K562 (cell line): ENCODE results near the gene RNGTT.

Source experiments
- BHLHE40 ChIP-seq: IDR thresholded peaks from 2 replicates; pipeline ENCODE4 v1.6.1; 2011; ENCODE audit warnings: low read length, improper control_type of control experiment
- JUN ChIP-seq, 2 experiments: sonication (generic) in 1 of 2; formaldehyde crosslinking in 1 of 2; IDR thresholded peaks; 2 replicates each; pipeline versions ENCODE4 v1.6.1 to v1.8.0; 2012 to 2022; ENCODE audit warnings: borderline replicate concordance in 2 of 2, mild to moderate bottlenecking in 2 of 2, improper control_type of control experiment in 1 of 2, low read depth in 1 of 2, low read length in 1 of 2, missing genetic modification reagents in 1 of 2
- POLR2A ChIP-seq: fragments of 450-650 bp; conservative IDR thresholded peaks from 2 replicates; pipeline ENCODE4 v1.6.1; 2016
- TCF7 ChIP-seq: sonication (generic); IDR thresholded peaks from 2 replicates; pipeline ENCODE4 v1.6.1; 2016; ENCODE audit warnings: antibody characterized with exemption, borderline replicate concordance
- YY1 ChIP-seq, 3 experiments: IDR thresholded peaks; 2 replicates each; pipeline ENCODE4 v1.6.1; 2011; ENCODE audit warnings: low read length in 2 of 3, mild to moderate bottlenecking in 2 of 3, moderate library complexity in 2 of 3, borderline replicate concordance in 1 of 3, control low read depth in 1 of 3, low read depth in 1 of 3; ENCODE audit not compliant: insufficient read depth in 3 of 3, insufficient replicate concordance in 2 of 3, control insufficient read depth in 1 of 3, insufficient read length in 1 of 3; ENCODE audit errors: extremely low read depth in 1 of 3
- ZNF507 ChIP-seq: conservative IDR thresholded peaks from 2 replicates; pipeline ENCODE4 v1.6.1; 2017; ENCODE audit warnings: missing genetic modification characterization, missing compliant biosample characterization
- TF ChIP-seq, protein P1 (sequence below): sonication (generic); formaldehyde crosslinking; IDR thresholded peaks from 2 replicates; pipeline ENCODE4 v1.8.0; 2022; ENCODE audit warnings: mild to moderate bottlenecking, low read depth, missing genetic modification reagents
- TF ChIP-seq, protein P2 (sequence below): sonication (generic); formaldehyde crosslinking; IDR thresholded peaks from 2 replicates; pipeline ENCODE4 v1.9.0; 2022; ENCODE audit warnings: mild to moderate bottlenecking, missing genetic modification reagents
- TF ChIP-seq, protein P3 (sequence below): sonication (generic); formaldehyde crosslinking; IDR thresholded peaks from 2 replicates; pipeline ENCODE4 v1.8.1; 2023; ENCODE audit warnings: mild to moderate bottlenecking, missing genetic modification reagents
- TF ChIP-seq, protein P4 (sequence below), 3 experiments: IDR thresholded peaks in 2 of 3; conservative IDR thresholded peaks in 1 of 3; 2 replicates each; pipeline ENCODE4 v1.5.1; 2011 to 2012; ENCODE audit warnings: low read length in 3 of 3, mild to moderate bottlenecking in 3 of 3, control low read depth in 2 of 3, improper control_type of control experiment in 1 of 3, inconsistent platforms in 1 of 3, low read depth in 1 of 3, mixed read lengths in 1 of 3, moderate library complexity in 1 of 3; ENCODE audit not compliant: insufficient read depth in 2 of 3
- TF ChIP-seq, protein P5 (sequence below): sonication (generic); formaldehyde crosslinking; IDR thresholded peaks from 2 replicates; pipeline ENCODE4 v1.5.0; 2020; ENCODE audit warnings: missing genetic modification reagents

DNA sequence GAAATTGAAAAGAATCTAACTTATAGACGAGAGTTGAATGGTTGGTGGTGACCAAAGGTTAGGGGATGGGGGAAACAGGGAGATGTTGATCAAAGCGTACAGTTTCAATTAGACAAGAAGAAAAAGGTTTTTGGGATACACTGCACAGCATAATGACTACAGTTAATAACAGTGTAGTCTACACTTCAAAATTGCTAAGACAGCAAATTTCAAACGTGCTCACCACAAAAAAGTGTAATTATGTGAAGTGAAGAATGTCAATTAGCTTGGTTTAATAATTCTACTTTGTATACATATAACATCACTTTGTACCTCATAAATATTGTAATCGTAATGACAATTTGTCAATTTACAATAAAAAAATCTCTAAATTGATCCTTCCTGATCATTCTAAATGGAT lies 267.5 kb downstream of the RNGTT start:
- no peak for TF ChIP-seq BHLHE40
- TF ChIP-seq POLR2A = no peak
- TF ChIP-seq, protein P1, sequence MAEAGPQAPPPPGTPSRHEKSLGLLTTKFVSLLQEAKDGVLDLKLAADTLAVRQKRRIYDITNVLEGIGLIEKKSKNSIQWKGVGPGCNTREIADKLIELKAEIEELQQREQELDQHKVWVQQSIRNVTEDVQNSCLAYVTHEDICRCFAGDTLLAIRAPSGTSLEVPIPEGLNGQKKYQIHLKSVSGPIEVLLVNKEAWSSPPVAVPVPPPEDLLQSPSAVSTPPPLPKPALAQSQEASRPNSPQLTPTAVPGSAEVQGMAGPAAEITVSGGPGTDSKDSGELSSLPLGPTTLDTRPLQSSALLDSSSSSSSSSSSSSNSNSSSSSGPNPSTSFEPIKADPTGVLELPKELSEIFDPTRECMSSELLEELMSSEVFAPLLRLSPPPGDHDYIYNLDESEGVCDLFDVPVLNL (CRISPR knock-in tag) = no peak
- TF ChIP-seq, protein P2, sequence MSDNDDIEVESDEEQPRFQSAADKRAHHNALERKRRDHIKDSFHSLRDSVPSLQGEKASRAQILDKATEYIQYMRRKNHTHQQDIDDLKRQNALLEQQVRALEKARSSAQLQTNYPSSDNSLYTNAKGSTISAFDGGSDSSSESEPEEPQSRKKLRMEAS (CRISPR knock-in tag) = no peak
- TF ChIP-seq, protein P3, sequence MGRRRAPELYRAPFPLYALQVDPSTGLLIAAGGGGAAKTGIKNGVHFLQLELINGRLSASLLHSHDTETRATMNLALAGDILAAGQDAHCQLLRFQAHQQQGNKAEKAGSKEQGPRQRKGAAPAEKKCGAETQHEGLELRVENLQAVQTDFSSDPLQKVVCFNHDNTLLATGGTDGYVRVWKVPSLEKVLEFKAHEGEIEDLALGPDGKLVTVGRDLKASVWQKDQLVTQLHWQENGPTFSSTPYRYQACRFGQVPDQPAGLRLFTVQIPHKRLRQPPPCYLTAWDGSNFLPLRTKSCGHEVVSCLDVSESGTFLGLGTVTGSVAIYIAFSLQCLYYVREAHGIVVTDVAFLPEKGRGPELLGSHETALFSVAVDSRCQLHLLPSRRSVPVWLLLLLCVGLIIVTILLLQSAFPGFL = no peak
- TF ChIP-seq, protein P4, sequence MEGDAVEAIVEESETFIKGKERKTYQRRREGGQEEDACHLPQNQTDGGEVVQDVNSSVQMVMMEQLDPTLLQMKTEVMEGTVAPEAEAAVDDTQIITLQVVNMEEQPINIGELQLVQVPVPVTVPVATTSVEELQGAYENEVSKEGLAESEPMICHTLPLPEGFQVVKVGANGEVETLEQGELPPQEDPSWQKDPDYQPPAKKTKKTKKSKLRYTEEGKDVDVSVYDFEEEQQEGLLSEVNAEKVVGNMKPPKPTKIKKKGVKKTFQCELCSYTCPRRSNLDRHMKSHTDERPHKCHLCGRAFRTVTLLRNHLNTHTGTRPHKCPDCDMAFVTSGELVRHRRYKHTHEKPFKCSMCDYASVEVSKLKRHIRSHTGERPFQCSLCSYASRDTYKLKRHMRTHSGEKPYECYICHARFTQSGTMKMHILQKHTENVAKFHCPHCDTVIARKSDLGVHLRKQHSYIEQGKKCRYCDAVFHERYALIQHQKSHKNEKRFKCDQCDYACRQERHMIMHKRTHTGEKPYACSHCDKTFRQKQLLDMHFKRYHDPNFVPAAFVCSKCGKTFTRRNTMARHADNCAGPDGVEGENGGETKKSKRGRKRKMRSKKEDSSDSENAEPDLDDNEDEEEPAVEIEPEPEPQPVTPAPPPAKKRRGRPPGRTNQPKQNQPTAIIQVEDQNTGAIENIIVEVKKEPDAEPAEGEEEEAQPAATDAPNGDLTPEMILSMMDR (IDR thresholded peaks at IDR 0.05 in 2 of 3, conservative IDR thresholded peaks at IDR 0.05 in 1 of 3; ENCODE audit: insufficient read depth in 2 of 3, low read depth in 1 of 3, low read length in 3 of 3) = no peak
- no peak for TF ChIP-seq ZNF507 (tag)
- TF ChIP-seq YY1 (IDR thresholded peaks at IDR 0.05; ENCODE audit: borderline replicate concordance in 1 of 3, control insufficient read depth in 1 of 3, extremely low read depth in 1 of 3, insufficient read depth in 3 of 3, insufficient read length in 1 of 3, insufficient replicate concordance in 2 of 3, low read depth in 1 of 3, low read length in 2 of 3) = no peak
- no peak for TF ChIP-seq TCF7
- TF ChIP-seq JUN (IDR thresholded peaks at IDR 0.05; ENCODE audit: borderline replicate concordance, low read depth, low read length) = no peak
- no peak for TF ChIP-seq JUN (CRISPR knock-in tag; IDR thresholded peaks at IDR 0.05; ENCODE audit: borderline replicate concordance)
- TF ChIP-seq, protein P5, sequence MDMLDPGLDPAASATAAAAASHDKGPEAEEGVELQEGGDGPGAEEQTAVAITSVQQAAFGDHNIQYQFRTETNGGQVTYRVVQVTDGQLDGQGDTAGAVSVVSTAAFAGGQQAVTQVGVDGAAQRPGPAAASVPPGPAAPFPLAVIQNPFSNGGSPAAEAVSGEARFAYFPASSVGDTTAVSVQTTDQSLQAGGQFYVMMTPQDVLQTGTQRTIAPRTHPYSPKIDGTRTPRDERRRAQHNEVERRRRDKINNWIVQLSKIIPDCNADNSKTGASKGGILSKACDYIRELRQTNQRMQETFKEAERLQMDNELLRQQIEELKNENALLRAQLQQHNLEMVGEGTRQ (CRISPR knock-in tag) = no peak
